Osteocyte (in vitro differentiated cells): ENCODE measurements around the gene MRPL55. TPM values are rescaled to one million over a fixed set of nuclear protein-coding genes. Genes with fewer than 3 reads are reported as not detected.
"Not testable (repeated sequence)": the region's sequence is repeated elsewhere in the genome, so short reads cannot be mapped to it uniquely, and the experiment has no call there.

ENCODE experiments used
- DNase-seq: peaks from one replicate; pipeline ENCODE4 v3.0.0; 2021; ENCODE audit warnings: mixed read lengths; ENCODE audit not compliant: unreplicated experiment; ENCODE audit errors: extremely low spot score
- H3K27ac Mint-ChIP-seq: one replicate; pipeline ENCODE4 v1.8.0; 2021; ENCODE audit warnings: mild to moderate bottlenecking, mixed read lengths; ENCODE audit not compliant: unreplicated experiment
- H3K27me3 Mint-ChIP-seq: one replicate; pipeline ENCODE4 v1.8.0; 2021; ENCODE audit warnings: mixed read lengths; ENCODE audit not compliant: unreplicated experiment
- H3K36me3 Mint-ChIP-seq: one replicate; pipeline ENCODE4 v1.8.0; 2021; ENCODE audit warnings: mixed read lengths; ENCODE audit not compliant: unreplicated experiment
- H3K4me1 Mint-ChIP-seq: one replicate; pipeline ENCODE4 v1.8.0; 2021; ENCODE audit warnings: mixed read lengths; ENCODE audit not compliant: unreplicated experiment
- H3K4me3 Mint-ChIP-seq: one replicate; pipeline ENCODE4 v1.8.0; 2021; ENCODE audit warnings: mild to moderate bottlenecking, moderate library complexity, mixed read lengths; ENCODE audit not compliant: unreplicated experiment
- H3K9me3 Mint-ChIP-seq: one replicate; pipeline ENCODE4 v1.8.0; 2021; ENCODE audit warnings: mixed read lengths; ENCODE audit not compliant: unreplicated experiment
- CTCF ChIP-seq: fragments of 200-600 bp; sonication (generic); IDR thresholded peaks from 2 replicates; pipeline ENCODE4 v1.5.0; 2021; ENCODE audit warnings: antibody characterized with exemption, mild to moderate bottlenecking, moderate library complexity
- total RNA-seq: library from RNA; stranded (reverse); gene quantifications from 2 replicates; pipeline ENCODE4 v1.2.1, GENCODE V29; 2021

MRPL55 gene
- total RNA-seq, 1 donor from 2014 or later, result 46.1 TPM

- DNase-seq, result no peak
- no peaks in the 10 kb centered on the region for H3K36me3 Mint-ChIP-seq
- H3K4me1 Mint-ChIP-seq, result no peaks in the 10 kb centered on the region
- H3K4me3 Mint-ChIP-seq, result no peak overlapping the region
- TF ChIP-seq CTCF, result no peak
- peaks cover 18% of the 10 kb centered on the region for H3K27me3 Mint-ChIP-seq
- H3K9me3 Mint-ChIP-seq, result peaks cover 9% of the 10 kb centered on the region
- H3K27ac Mint-ChIP-seq, result no peak overlapping the region
These were observed 8.9 kb upstream of the MRPL55 start for GRCh38 chr1:228118040-228118439.

- Mint-ChIP-seq H3K9me3 (peaks cover 9% of the 10 kb centered on the region), H3K4me3 (no peak overlapping the region), H3K27me3 (peaks cover 11% of the 10 kb centered on the region), H3K36me3 (no peaks in the 10 kb centered on the region), H3K27ac (no peak overlapping the region), H3K4me1 (no peaks in the 10 kb centered on the region)
- TF ChIP-seq CTCF, result no peak
- no peak for DNase-seq
These were observed 8.2 kb upstream of the MRPL55 start for GRCh38 chr1:228117335-228117734.

GRCh38 chr1:228114827-228115226 is 5.7 kb upstream of the MRPL55 start:
- Mint-ChIP-seq H3K27ac (no peak overlapping the region), H3K36me3 (no peaks in the 10 kb centered on the region), H3K4me3 (no peak overlapping the region), H3K4me1 (peaks cover 5% of the 10 kb centered on the region), H3K9me3 (peaks cover 9% of the 10 kb centered on the region), H3K27me3 (peaks cover 1% of the 10 kb centered on the region)
- DNase-seq, result no peak
- no peak for TF ChIP-seq CTCF

GRCh38 chr1:228112617-228113016 is 3.5 kb upstream of the MRPL55 start:
- no peak overlapping the region for H3K4me3 Mint-ChIP-seq
- H3K36me3 Mint-ChIP-seq, result no peaks in the 10 kb centered on the region
- no peaks in the 10 kb centered on the region for H3K27me3 Mint-ChIP-seq
- peaks cover 16% of the 10 kb centered on the region for H3K4me1 Mint-ChIP-seq
- peaks cover 3% of the 10 kb centered on the region for H3K9me3 Mint-ChIP-seq
- no peak for TF ChIP-seq CTCF
- H3K27ac Mint-ChIP-seq, result no peak overlapping the region
- no peak for DNase-seq

GRCh38 chr1:228112167-228112566 is 3.1 kb upstream of the MRPL55 start:
- Mint-ChIP-seq H3K27me3 (no peaks in the 10 kb centered on the region), H3K9me3 (no peaks in the 10 kb centered on the region), H3K36me3 (no peaks in the 10 kb centered on the region), H3K4me1 (peaks cover 16% of the 10 kb centered on the region), H3K4me3 (no peak overlapping the region), H3K27ac (no peak overlapping the region)
- DNase-seq, result no peak
- TF ChIP-seq CTCF, result no peak

GRCh38 chr1:228111315-228111714 is 2.2 kb upstream of the MRPL55 start:
- H3K27me3 Mint-ChIP-seq, H3K27ac Mint-ChIP-seq, H3K36me3 Mint-ChIP-seq, H3K4me3 Mint-ChIP-seq, H3K9me3 Mint-ChIP-seq, DNase-seq: not testable (repeated sequence)
- peaks cover 16% of the 10 kb centered on the region for H3K4me1 Mint-ChIP-seq
